H9 (cell line): Measurements from ENCODE around the gene PYGB. TPM values are rescaled to one million over a fixed set of nuclear protein-coding genes. Genes with fewer than 3 reads are reported as not detected.

ENCODE experiments used
- DNase-seq: peaks from one replicate; pipeline ENCODE4 v3.0.0-alpha.2; 2017
- H2AFZ ChIP-seq: one replicate; pipeline ENCODE4 v1.6.1; 2013; ENCODE audit warnings: mild to moderate bottlenecking, low read length, control low read depth, moderate library complexity
- H2AK5ac ChIP-seq: 2 replicates; pipeline ENCODE4 v1.6.1; 2013; ENCODE audit warnings: low read length, control low read depth, mixed read lengths; ENCODE audit not compliant: insufficient read length
- H2BK120ac ChIP-seq: one replicate; pipeline ENCODE4 v1.6.1; 2013; ENCODE audit warnings: low read depth, mild to moderate bottlenecking, low read length, control low read depth, inconsistent platforms; ENCODE audit not compliant: poor library complexity, severe bottlenecking
- H2BK12ac ChIP-seq: 2 replicates; pipeline ENCODE4 v1.6.1; 2013; ENCODE audit warnings: low read length, control low read depth, mixed read lengths, low read depth; ENCODE audit not compliant: insufficient read length
- H2BK15ac ChIP-seq: 2 replicates; pipeline ENCODE4 v1.6.1; 2013; ENCODE audit warnings: low read depth, low read length, control low read depth
- H2BK20ac ChIP-seq: one replicate; pipeline ENCODE4 v1.6.1; 2013; ENCODE audit warnings: low read depth, mild to moderate bottlenecking, low read length, control low read depth, inconsistent platforms; ENCODE audit not compliant: poor library complexity, severe bottlenecking
- H2BK5ac ChIP-seq: 2 replicates; pipeline ENCODE4 v1.6.1; 2013; ENCODE audit warnings: low read length, control low read depth, mixed read lengths; ENCODE audit not compliant: insufficient read length
- H3K14ac ChIP-seq: 2 replicates; pipeline ENCODE4 v1.6.1; 2013; ENCODE audit warnings: low read length, control low read depth; ENCODE audit not compliant: insufficient read depth
- H3K18ac ChIP-seq: 2 replicates; pipeline ENCODE4 v1.6.1; 2013; ENCODE audit warnings: low read depth, mild to moderate bottlenecking, mixed read lengths, low read length, control low read depth; ENCODE audit not compliant: insufficient read length
- H3K23ac ChIP-seq: 2 replicates; pipeline ENCODE4 v1.6.1; 2013; ENCODE audit warnings: low read length, control low read depth, mixed read lengths, low read depth; ENCODE audit not compliant: insufficient read length
- H3K23me2 ChIP-seq: 2 replicates; pipeline ENCODE4 v1.6.1; 2013; ENCODE audit warnings: low read depth, mild to moderate bottlenecking, mixed read lengths, low read length, control low read depth; ENCODE audit not compliant: insufficient read length, poor library complexity, severe bottlenecking
- H3K27ac ChIP-seq: 2 replicates; pipeline ENCODE4 v1.5.1; 2013; ENCODE audit warnings: low read length, control low read depth, mixed read lengths, low read depth; ENCODE audit not compliant: insufficient read length
- H3K27me3 ChIP-seq: 2 replicates; pipeline ENCODE4 v1.6.1; 2013; ENCODE audit warnings: low read length, control low read depth, inconsistent platforms; ENCODE audit not compliant: insufficient read depth
- H3K4ac ChIP-seq: 2 replicates; pipeline ENCODE4 v1.6.1; 2013; ENCODE audit warnings: low read depth, mild to moderate bottlenecking, control low read depth, inconsistent platforms, low read length, moderate library complexity
- H3K4me1 ChIP-seq: 2 replicates; pipeline ENCODE4 v1.6.1; 2013; ENCODE audit warnings: low read length, control low read depth, inconsistent platforms; ENCODE audit not compliant: insufficient read depth
- H3K4me2 ChIP-seq: 2 replicates; pipeline ENCODE4 v1.6.1; 2013; ENCODE audit warnings: low read length, control low read depth, mixed read lengths; ENCODE audit not compliant: insufficient read length, insufficient read depth
- H3K56ac ChIP-seq: 2 replicates; pipeline ENCODE4 v1.6.1; 2013; ENCODE audit warnings: low read depth, mild to moderate bottlenecking, mixed read lengths, low read length, control low read depth; ENCODE audit not compliant: insufficient read length
- H3K79me1 ChIP-seq: 2 replicates; pipeline ENCODE4 v1.6.1; 2013; ENCODE audit warnings: low read depth, mild to moderate bottlenecking, moderate library complexity, low read length, control low read depth, inconsistent platforms; ENCODE audit not compliant: insufficient read depth, poor library complexity, severe bottlenecking
- H3K79me2 ChIP-seq: 2 replicates; pipeline ENCODE4 v1.6.1; 2013; ENCODE audit warnings: low read length, control low read depth, inconsistent platforms; ENCODE audit not compliant: insufficient read depth
- H3K9ac ChIP-seq: 2 replicates; pipeline ENCODE4 v1.6.1; 2013; ENCODE audit warnings: low read length, control low read depth, mixed read lengths; ENCODE audit not compliant: insufficient read length; ENCODE audit errors: extremely low read depth
- H3K9me3 ChIP-seq: one replicate; pipeline ENCODE4 v1.6.1; 2013; ENCODE audit warnings: low read depth, low read length, inconsistent platforms; ENCODE audit not compliant: control insufficient read depth
- H3T11ph ChIP-seq: one replicate; pipeline ENCODE4 v1.6.1; 2013; ENCODE audit warnings: mild to moderate bottlenecking, low read length, control low read depth, inconsistent platforms
- H4K20me1 ChIP-seq: one replicate; pipeline ENCODE4 v1.6.1; 2013; ENCODE audit not compliant: control insufficient read depth, insufficient read length, insufficient read depth
- H4K5ac ChIP-seq: 2 replicates; pipeline ENCODE4 v1.6.1; 2013; ENCODE audit warnings: low read depth, mild to moderate bottlenecking, mixed read lengths, low read length, control low read depth; ENCODE audit not compliant: insufficient read length
- H4K8ac ChIP-seq: replicated peaks from 2 replicates; pipeline ENCODE4 v1.6.1; 2013; ENCODE audit warnings: low read length, control low read depth, mixed read lengths, low read depth; ENCODE audit not compliant: insufficient read length
- H4K91ac ChIP-seq: 2 replicates; pipeline ENCODE4 v1.6.1; 2013; ENCODE audit warnings: low read depth, mild to moderate bottlenecking, moderate library complexity, mixed read lengths, low read length, control low read depth; ENCODE audit not compliant: insufficient read length
- H3K27ac Mint-ChIP-seq, 3 experiments: 2 replicates in 2 of 3; 3 replicates in 1 of 3; pipeline ENCODE4 v1.8.0; 2020 to 2021; ENCODE audit warnings: mixed read lengths in 3 of 3, mild to moderate bottlenecking in 1 of 3, moderate library complexity in 1 of 3
- H3K27me3 Mint-ChIP-seq: 2 replicates; pipeline ENCODE4 v1.8.0; 2021; ENCODE audit warnings: low read depth, mild to moderate bottlenecking, moderate library complexity, mixed read lengths
- H3K36me3 Mint-ChIP-seq, 3 experiments: 2 replicates in 2 of 3; 3 replicates in 1 of 3; pipeline ENCODE4 v1.8.0; 2020 to 2021; ENCODE audit warnings: low read depth in 3 of 3, mixed read lengths in 3 of 3; ENCODE audit not compliant: insufficient read depth in 1 of 3
- H3K4me1 Mint-ChIP-seq, 2 experiments: 2 replicates each; pipeline ENCODE4 v1.8.0; 2020; ENCODE audit warnings: mixed read lengths in 2 of 2
- H3K4me3 Mint-ChIP-seq, 2 experiments: 2 replicates in 1 of 2; 3 replicates in 1 of 2; pipeline ENCODE4 v1.8.0; 2020 to 2021; ENCODE audit warnings: mild to moderate bottlenecking in 2 of 2, mixed read lengths in 2 of 2, moderate library complexity in 1 of 2
- H3K9me3 Mint-ChIP-seq, 2 experiments: 2 replicates in 1 of 2; 3 replicates in 1 of 2; pipeline ENCODE4 v1.8.0; 2020; ENCODE audit warnings: mild to moderate bottlenecking in 2 of 2, mixed read lengths in 2 of 2, moderate library complexity in 1 of 2
- CTCF ChIP-seq: fragments of 200-600 bp; sonication (generic); conservative IDR thresholded peaks from 3 replicates; pipeline ENCODE4 v1.8.0; 2021; ENCODE audit warnings: antibody characterized with exemption, mild to moderate bottlenecking
- WGBS: extraction: QIAGEN DNeasy Blood & Tissue Kit; methylation state at CpG from one replicate; pipeline ENCODE4 v1.1.7; 2013; ENCODE audit warnings: missing lambda C conversion rate, low lambda C conversion rate, mixed read lengths; ENCODE audit not compliant: insufficient read length; ENCODE audit errors: extremely low coverage; 5-methylcytosine and 5-hydroxymethylcytosine counted together
- total RNA-seq: library from RNA; stranded (reverse); gene quantifications from 2 replicates; pipeline ENCODE4 v1.2.1, GENCODE V29; 2021

PYGB gene
- total RNA-seq, 1 experiment from 2014 or later: 46.9 TPM

- Histone ChIP-seq H2BK15ac (no peak overlapping the region), H3T11ph (no peak overlapping the region), H4K8ac (no peak overlapping the region), H3K23ac (no peak overlapping the region), H3K79me2 (no peaks in the 10 kb centered on the region), H3K27ac (no peak overlapping the region), H3K9me3 (no peaks in the 10 kb centered on the region), H3K14ac (no peak overlapping the region), H3K79me1 (no peaks in the 10 kb centered on the region), H3K4me2 (no peak overlapping the region), H3K4ac (no peak overlapping the region), H3K18ac (no peak overlapping the region), H3K4me1 (no peaks in the 10 kb centered on the region; the same call in 1 of the 2 replicates), H2BK20ac (no peak overlapping the region), H3K27me3 (no peaks in the 10 kb centered on the region; the same call in 1 of the 2 replicates), H2BK12ac (no peak overlapping the region), H3K9ac (no peak overlapping the region), H2BK5ac (no peak overlapping the region), H2BK120ac (no peak overlapping the region), H3K56ac (no peak overlapping the region), H4K5ac (no peak overlapping the region), H2AFZ (no peak overlapping the region), H3K23me2 (no peaks in the 10 kb centered on the region), H4K20me1 (no peaks in the 10 kb centered on the region), H4K91ac (no peak overlapping the region), H2AK5ac (no peak overlapping the region)
- H3K9me3 Mint-ChIP-seq: no peaks in the 10 kb centered on the region
- H3K4me1 Mint-ChIP-seq: peaks cover 14% of the 10 kb centered on the region in 2 experiments
- no peak for TF ChIP-seq CTCF
- DNase-seq: no peak
- no CpG with 5 or more reads among the region's 1 CpG for WGBS
- H3K27me3 Mint-ChIP-seq: no peaks in the 10 kb centered on the region
- peaks cover 0 to 30% (median 14%) of the 10 kb centered on the region in 3 experiments; a peak in 5 of 7 replicates for H3K36me3 Mint-ChIP-seq
- H3K4me3 Mint-ChIP-seq: no peak overlapping the region
- H3K27ac Mint-ChIP-seq: no peak overlapping the region
These were observed 38.5 kb upstream of the PYGB start for GRCh38 chr20:25209400-25209799.
